ENCODE data around the gene SLC7A9.

Gene SLC7A9

DNA sequence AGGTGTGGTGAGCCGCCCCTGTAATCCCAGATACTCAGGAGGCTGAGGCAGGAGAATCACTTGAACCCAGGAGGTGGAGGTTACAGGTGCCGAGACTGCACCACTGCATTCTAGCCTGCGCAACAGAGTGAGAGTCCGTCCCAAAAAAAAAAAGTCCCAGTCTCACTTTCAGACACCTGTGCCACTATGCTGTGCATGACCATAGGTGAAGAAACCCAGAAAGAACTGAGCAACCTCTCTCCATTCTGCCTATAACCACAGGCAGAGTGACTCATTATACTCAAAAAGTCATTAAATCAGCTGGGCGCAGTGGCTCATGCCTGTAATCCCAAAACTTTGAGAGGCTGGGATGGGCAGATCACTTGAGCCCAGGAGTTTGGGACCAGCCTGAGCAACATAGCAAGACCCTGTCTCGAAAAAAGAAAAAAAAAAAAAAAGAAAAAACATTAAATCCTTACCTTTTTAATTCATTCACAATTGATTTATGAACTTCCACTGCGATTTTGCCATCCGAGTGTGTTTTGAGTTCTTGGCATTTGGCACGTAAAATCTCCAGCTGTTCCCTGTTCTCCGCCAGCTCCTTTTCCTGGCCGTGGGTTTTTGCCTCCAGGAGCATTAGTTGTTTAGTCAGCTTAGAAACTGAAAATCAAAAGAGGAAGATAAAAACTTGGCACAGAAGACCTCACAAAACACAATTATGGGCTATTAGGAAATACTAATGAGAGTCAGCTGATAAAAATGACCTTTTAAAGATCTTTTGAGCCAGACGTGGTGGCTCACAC lies 45.5 kb upstream of the SLC7A9 start:
- no peak overlapping the region for H3K27ac ChIP-seq (ENCODE audit: low read length)
- no peaks in the 10 kb centered on the region for H4K20me1 ChIP-seq (ENCODE audit: insufficient read depth, low read length)
- TF ChIP-seq CTCF (IDR thresholded peaks at IDR 0.05; ENCODE audit: low read depth, low read length) (no peak), EZH2phosphoT487 (IDR thresholded peaks at IDR 0.05; ENCODE audit: low read depth) (no peak)

DNA sequence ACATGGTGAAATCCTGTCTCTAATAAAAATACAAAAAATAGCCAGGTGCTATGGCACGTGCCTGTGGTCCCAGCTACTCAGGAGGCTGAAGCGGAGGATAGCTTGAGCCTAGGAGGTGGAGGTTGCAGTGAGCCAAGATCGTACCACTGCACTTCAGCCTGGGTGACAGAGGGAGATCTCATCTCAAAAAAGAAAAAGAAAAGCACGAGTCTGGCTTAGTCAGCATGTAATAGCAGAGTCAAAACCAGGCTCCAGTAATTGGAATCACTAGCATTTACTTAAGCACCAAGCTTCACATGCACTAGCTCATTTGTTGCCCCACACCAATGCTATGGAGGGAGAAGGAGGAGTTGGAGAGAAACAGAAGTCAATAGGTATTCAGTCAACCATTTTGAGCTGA lies 41.9 kb upstream of the SLC7A9 start:
- no peak for TF ChIP-seq CTCF (IDR thresholded peaks at IDR 0.05; ENCODE audit: low read depth, low read length)
- H3K4me1 ChIP-seq (ENCODE audit: low read length) = no peaks in the 10 kb centered on the region
- no peak overlapping the region for H3K4me2 ChIP-seq (ENCODE audit: low read length)
- H3K36me3 ChIP-seq (replicated peaks; ENCODE audit: low read depth, low read length) = no peaks in the 10 kb centered on the region
- no peak overlapping the region for H3K27ac ChIP-seq (ENCODE audit: low read length)
- H4K20me1 ChIP-seq (ENCODE audit: insufficient read depth, low read length) = no peaks in the 10 kb centered on the region
- no peaks in the 10 kb centered on the region for H3K79me2 ChIP-seq (ENCODE audit: low read length)
- H3K4me3 ChIP-seq (ENCODE audit: low read length) = no peak overlapping the region
- no peaks in the 10 kb centered on the region for H3K27me3 ChIP-seq (ENCODE audit: low read depth, low read length)
- no peaks in the 10 kb centered on the region for H3K9me3 ChIP-seq (ENCODE audit: insufficient read depth, low read length)
- no peak overlapping the region for H3K9ac ChIP-seq (ENCODE audit: low read length)
- H2AFZ ChIP-seq (ENCODE audit: low read depth, low read length) = no peak overlapping the region

More for the DNA sequence above, 45.5 kb upstream of the SLC7A9 start:
- no peak overlapping the region for H3K4me3 ChIP-seq (ENCODE audit: low read length)
- H3K27me3 ChIP-seq (ENCODE audit: low read depth, low read length) = no peaks in the 10 kb centered on the region
- no peak overlapping the region for H2AFZ ChIP-seq (ENCODE audit: low read depth, low read length)
- H3K79me2 ChIP-seq (ENCODE audit: low read length) = no peaks in the 10 kb centered on the region
- no peak overlapping the region for H3K4me2 ChIP-seq (ENCODE audit: low read length)
- no peaks in the 10 kb centered on the region for H3K36me3 ChIP-seq (replicated peaks; ENCODE audit: low read depth, low read length)
- H3K4me1 ChIP-seq (ENCODE audit: low read length) = no peaks in the 10 kb centered on the region
- no peaks in the 10 kb centered on the region for H3K9me3 ChIP-seq (ENCODE audit: insufficient read depth, low read length)
- H3K9ac ChIP-seq (ENCODE audit: low read length) = no peak overlapping the region

DNA sequence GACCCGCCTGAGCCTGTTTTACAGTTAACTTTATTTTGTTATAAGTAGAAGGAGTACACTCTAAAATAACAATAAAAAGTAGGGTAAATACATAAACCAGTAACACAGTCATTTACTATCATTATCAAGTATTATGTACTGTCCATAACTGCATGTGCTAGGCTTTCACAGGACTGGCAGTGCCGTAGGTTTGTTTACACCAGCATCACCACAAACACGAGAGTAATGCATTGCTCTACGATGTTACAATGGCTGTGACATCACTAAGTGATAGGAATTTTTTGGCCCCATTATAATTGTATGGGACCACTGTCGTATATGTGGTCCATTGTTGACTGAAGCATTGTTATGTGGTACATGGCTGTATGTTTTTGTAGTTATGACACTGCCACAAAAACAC lies 41.3 kb upstream of the SLC7A9 start:
- H3K9ac ChIP-seq (ENCODE audit: low read length) = no peak overlapping the region
- H3K4me2 ChIP-seq (ENCODE audit: low read length) = no peak overlapping the region
- H3K36me3 ChIP-seq (replicated peaks; ENCODE audit: low read depth, low read length) = no peaks in the 10 kb centered on the region
- no peaks in the 10 kb centered on the region for H3K4me1 ChIP-seq (ENCODE audit: low read length)
- H3K27me3 ChIP-seq (ENCODE audit: low read depth, low read length) = no peaks in the 10 kb centered on the region
- no peaks in the 10 kb centered on the region for H3K9me3 ChIP-seq (ENCODE audit: insufficient read depth, low read length)
- TF ChIP-seq CTCF (IDR thresholded peaks at IDR 0.05; ENCODE audit: low read depth, low read length) (no peak), EZH2phosphoT487 (IDR thresholded peaks at IDR 0.05; ENCODE audit: low read depth) (no peak)
- H3K79me2 ChIP-seq (ENCODE audit: low read length) = no peaks in the 10 kb centered on the region
- no peak overlapping the region for H2AFZ ChIP-seq (ENCODE audit: low read depth, low read length)
- no peak overlapping the region for H3K27ac ChIP-seq (ENCODE audit: low read length)
- no peaks in the 10 kb centered on the region for H4K20me1 ChIP-seq (ENCODE audit: insufficient read depth, low read length)
- no peak overlapping the region for H3K4me3 ChIP-seq (ENCODE audit: low read length)

GRCh38 chr19:32910094-32910493 lies 40.5 kb upstream of the SLC7A9 start:
- H3K27me3 ChIP-seq (ENCODE audit: low read depth, low read length) = no peaks in the 10 kb centered on the region
- no peak overlapping the region for H3K27ac ChIP-seq (ENCODE audit: low read length)
- no peaks in the 10 kb centered on the region for H3K36me3 ChIP-seq (replicated peaks; ENCODE audit: low read depth, low read length)
- H3K9ac ChIP-seq (ENCODE audit: low read length) = no peak overlapping the region
- no peak overlapping the region for H3K4me3 ChIP-seq (ENCODE audit: low read length)
- H3K79me2 ChIP-seq (ENCODE audit: low read length) = no peaks in the 10 kb centered on the region
- TF ChIP-seq EZH2phosphoT487 (IDR thresholded peaks at IDR 0.05; ENCODE audit: low read depth) (no peak), CTCF (IDR thresholded peaks at IDR 0.05; ENCODE audit: low read depth, low read length) (no peak)
- H3K4me1 ChIP-seq (ENCODE audit: low read length) = no peaks in the 10 kb centered on the region
- H4K20me1 ChIP-seq (ENCODE audit: insufficient read depth, low read length) = no peaks in the 10 kb centered on the region
- H3K9me3 ChIP-seq (ENCODE audit: insufficient read depth, low read length) = no peaks in the 10 kb centered on the region
- H2AFZ ChIP-seq (ENCODE audit: low read depth, low read length) = no peak overlapping the region
- H3K4me2 ChIP-seq (ENCODE audit: low read length) = no peak overlapping the region

All from OCI-LY3 (cell line).